ENCODE results near the gene JPH2.

Gene JPH2

DNA sequence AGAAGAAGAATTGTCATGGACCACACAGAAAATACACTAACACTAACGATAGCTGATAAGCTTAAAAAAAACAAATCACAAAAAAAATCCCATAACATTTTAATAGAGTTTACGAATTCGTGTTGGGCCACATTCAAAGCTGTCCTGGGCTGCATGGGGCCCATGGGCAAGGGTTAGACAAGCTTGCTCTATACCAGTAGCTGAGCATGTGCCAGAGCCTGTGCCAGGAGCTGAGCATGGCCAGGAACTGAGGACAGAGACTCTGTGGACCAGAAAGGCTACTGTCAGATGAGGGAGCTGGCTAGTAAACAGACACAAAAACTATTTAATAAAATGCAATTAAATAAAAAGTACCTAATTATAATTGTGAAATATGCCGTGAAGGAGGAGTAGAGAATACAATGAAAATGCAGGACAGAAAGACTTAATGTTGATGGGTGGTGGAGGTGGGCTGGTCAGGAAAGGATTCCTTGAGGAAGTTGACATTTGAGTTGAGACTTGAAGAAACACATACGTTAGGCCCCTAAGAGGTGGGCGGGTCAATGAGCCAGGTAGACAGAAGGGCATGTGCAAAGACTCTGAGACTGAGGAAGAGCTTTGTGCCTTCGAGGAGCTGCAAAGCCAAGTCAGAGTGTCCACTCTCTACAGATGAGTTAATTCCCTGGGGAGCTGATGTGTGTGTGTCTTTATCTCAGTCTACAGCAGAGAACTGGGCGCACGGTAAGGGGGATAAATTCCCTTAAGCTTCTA, 66.1 kb downstream of the JPH2 start:
- no peak for DNase-seq

DNA sequence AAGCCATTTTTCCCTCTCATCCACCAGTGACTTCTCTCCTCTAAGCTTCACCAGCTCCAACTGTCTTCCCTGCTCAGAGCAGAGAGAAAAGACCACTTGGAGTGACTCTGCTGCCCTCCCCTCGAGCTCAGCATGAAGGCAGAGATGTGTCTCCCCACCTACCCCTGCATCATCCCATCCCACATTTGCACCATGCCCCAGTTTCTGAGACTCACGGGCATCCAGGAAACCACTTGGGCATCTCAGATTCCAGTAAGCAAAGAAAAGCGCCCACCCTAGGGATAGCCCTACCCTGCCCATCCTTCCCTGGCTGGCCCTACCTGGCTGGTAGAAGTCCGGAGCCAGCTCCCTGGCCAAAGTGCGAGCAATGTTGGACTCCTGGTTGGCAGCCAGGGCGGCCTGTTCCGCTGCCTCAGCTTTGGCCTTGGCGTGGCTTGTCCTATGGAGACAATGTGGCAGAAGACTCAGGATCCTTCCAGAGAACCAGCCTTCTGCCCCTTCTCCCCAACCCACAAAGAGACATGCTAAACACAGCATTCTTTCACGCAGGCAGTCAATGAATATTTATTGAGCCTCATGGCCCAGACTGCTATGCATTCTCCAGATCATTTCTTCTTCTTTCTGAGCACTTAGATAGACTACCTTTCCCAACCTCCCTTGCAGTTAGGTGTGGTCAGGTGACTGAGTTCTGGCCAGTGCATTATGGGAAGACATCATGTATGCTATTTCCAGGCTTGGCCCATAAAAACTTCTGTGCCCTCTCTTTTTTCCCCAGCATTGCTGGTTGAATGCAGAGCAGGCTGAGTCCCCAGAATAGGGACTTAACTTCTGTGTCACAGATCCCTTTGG, 68.6 kb downstream of the JPH2 start:
- no peak for DNase-seq

DNA sequence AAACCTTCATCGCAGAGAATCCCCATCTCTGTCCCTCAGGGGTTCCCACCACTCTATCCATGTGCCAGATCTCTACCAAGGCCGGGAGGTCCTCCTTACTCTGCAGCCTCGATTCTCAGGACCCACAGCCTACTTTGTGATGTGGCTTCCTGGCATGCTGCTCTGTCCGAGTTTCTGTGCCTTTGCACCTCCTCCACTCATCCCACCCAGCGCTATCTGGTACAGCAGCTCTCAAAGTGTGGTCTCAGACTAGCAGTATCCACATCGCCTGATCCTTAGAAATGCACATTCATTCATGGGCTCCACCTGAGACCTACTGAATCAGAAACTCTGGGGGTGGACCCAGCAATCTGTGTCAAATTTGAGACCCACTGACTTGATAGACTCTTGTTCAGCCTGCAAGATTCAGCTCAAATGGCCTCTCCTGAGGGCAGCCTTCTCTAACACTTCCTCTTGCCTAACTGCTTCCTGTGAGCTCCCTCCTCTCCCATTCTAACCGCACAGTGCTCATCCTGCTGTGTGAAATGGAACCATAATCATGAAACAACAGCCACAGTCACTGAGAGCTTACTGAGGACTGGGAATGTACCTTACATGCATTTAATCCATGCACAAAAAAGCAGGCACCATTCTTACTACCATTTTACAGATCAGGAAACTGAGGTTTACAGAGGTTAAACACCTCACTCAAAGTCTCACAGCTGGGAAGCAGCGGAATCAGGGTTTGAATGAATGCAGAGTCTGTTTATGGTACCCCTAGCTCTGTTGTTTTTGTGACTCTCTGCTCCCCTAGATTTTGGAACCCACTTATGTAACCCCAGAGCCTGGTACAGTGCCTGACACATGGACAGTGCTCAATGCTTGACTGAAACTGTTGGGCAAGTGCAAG, 69.4 kb downstream of the JPH2 start:
- DNase-seq = no peak

DNA sequence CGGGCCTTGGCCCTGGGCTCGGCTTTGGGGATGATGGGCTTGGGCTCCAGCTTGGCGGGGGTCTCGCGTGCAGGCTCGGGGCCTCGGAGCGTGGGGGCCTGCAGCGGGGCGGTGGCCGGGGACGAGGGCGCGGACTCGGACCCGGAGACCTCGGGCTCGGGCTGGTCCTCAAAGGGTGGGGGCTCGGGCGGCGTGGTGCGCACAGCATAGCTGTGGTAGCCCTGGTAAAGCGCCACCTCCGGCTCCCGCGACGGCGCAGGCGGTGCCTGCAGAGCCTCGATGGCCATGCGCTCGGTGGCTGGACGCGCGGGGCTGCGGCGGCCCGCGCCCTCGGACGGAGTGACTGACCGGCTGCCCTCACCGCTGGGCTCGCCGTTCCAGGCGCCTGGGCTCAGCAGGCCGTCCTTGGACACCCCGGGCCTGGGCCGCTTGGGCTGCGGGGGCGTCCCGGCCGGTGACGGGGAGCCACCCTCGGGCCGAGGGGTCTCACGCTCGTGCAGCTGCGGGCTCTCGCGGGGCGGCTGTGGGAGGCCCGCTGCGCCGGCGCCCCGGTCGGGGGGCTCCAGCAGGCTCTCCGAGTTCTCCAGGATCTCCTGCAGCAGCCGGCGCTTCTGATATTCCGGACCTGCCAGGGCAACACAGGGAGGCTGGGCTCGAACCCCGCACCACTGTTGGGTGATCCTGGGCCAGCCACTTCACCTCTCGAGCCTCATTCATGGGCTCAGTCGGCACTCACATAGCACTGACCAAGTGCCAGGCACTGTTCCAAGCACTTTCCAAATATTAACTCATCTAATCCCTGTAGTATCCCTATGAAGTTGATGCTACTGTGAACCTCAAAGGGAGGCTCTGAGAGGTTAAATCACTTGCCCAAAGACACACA, 71.0 kb downstream of the JPH2 start:
- no peak for DNase-seq

DNA sequence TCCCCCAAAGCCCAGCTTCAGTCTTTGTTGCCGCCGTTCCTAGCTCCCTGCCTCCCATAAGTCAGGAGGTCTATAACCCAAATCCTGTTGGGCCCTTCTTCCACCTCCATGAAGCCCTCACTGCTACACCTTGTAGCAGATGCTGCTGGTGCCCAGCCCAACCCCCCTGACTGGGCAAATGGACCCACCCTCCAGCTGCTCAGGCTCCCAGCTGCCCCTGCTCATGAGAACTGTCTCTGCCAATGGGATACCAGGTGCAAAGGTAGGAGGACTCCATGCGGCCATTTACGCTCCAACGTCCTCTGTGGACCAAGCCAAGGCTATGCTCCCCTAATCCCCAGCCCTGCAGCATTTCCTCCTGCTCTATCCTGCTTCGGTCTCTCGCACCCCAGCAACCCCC, 71.8 kb downstream of the JPH2 start:
- no peak for DNase-seq

DNA sequence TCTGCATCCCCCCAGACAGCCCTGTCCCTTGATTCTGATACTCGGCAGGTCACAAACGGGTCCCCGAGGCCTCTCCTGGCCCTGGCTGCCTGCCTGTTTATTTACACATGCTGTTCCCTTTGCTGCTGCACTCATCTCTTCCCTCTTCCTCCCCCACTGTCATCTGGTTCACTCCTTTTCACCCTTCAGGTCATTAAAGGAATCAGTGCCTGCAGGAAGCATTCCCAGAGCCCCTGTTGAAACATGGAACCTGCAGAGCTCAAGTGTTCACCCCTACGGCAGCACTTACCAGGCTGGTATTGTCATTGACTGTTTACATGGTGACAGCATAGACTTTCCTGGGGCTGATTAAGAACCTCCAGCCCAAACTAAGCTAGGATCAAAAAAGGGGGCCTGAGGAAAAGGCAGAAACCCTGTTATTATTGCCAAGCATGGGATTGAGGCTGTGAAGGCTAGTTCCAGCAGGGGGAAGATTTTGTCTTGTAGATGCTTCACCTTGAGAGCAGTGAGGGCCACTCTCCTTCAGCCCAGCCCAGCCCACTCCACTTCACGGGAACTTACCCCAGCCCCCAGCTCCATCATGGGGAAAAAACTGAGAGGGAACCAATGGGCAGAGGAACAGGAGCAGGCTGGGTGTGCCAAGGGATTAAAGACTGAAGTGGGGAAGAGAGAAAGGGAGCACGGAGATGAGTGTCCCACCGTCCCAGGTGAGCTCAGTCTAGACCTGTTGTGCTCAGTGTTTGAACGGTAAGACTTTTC, 73.2 kb downstream of the JPH2 start:
- no peak for DNase-seq

DNA sequence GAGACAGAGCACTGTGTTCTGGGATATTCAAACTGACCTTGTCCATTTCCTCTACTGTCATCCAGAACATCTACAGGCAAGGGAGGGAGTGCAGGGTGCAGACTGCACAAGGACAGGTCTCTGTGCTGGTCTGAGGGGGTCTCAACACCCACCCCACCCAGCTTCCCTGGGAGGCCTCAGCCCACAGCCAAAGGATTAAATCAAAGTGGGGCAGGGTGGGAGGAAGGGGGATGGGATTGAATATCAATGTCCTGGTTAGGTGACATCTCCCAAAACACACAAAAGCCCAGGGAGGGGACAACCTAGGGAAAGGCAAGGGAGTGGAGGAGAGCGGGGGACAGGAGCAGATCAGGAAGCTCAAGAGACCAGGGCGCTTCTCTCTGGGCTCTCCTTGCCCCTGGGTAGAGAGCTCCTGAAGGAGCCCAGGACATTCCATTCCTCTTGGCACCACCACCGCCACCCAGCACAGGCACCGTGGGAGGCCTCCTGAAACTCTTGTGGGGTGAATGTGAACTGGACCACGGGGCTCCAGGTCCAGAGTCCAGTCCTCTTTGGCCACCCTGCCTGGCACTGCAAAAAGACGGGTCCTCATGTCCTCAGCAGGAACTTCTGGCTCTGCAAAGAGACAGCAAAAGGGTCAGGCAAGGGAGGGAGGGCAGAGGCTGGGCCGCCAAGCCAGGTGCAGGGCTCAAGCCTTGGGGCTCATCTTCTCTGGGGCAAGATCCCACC, 73.9 kb downstream of the JPH2 start:
- no peak for DNase-seq

DNA sequence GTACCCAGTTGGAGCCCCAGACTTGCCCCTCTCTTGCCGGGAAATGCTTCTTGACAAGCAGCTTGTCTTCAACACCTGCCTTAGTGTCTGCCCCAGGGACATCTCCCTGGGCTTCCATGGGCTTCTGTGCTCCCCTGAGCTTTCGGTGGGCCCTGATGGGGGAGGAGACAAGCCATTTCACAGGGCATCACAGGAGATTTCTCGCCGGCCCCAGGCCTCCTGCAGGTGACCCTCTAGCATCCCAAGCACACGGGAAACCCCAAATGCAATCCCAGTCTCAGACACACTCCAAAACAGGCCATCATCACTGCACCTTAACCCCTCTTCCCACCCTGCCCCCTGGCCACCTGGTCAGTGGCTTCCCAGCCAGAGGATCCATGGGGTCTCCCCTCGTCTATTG, 74.5 kb downstream of the JPH2 start:
- no peak for DNase-seq

DNA sequence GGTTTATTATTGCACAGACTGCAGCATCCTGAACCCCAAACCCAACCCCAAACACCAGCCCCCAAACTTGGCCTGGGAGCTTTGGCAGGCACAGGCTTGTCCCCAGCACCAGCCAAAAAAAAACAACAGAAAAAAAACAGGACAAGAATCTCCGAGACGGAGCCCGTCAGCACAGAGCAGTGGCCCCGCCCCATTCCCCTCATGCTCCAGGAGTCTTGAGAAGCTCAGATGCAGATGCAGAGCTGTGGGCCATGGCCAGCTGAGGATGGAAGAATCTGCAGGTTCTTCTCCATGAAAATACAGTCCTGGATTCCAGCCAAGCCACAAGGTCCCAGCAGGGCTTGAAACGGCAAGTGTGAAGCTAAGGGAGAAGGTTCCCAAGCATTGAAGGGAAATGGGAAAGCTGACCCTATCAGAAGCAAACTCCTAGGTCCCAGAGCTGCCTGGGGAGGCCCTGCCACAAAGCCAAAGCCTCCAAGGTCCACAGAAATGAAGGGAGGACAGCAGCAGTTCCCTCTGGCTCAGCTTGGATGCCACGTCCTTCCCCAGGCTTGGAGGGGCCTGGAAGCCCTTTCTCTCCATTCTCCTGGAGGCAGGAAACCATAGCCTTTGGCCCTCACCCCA, 75.2 kb downstream of the JPH2 start:
- DNase-seq = no peak

GRCh38 chr20:44110816-44111568, 76.0 kb downstream of the JPH2 start:
- DNase-seq = no peak

- DNase-seq = no peak
Measured at GRCh38 chr20:44109951-44110361, 77.0 kb downstream of the JPH2 start.

- no peak for DNase-seq
Measured at GRCh38 chr20:44106615-44107014, 80.4 kb downstream of the JPH2 start.

DNA sequence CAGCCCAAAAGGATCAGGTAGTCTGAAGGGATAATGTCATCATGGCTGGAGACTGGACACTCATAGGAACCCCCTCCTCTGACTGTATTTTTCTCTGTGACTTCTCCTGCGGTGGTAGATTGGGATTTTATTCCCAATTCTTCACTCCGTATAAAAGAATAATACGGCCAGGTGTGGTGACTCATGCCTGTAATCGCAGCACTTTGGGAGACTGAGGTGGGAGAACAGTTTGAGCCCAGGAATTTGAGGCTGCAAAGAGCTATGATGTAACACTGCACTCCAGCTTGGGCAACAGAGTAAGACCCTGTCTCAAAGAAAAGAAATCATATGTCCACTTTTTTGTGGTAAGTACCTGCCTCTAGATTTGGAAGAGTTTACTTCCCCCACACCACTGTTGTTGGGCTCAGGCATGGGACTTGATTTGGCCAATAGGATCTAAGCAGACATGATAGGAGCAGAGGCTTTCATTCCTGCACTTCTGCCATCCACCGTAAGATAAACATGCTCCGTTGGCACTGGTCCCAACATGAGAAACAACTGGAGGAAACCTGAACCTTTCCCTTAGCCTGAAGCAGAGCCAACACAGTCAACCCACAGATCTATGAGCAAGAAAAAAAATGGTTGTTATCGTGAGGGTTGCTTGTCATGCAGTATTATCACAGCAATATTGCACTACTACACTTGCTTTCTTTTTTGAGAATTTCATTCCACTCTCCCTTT, 82.0 kb downstream of the JPH2 start:
- DNase-seq = no peak

GRCh38 chr20:44102582-44102981, 84.4 kb downstream of the JPH2 start:
- no peak for DNase-seq

DNA sequence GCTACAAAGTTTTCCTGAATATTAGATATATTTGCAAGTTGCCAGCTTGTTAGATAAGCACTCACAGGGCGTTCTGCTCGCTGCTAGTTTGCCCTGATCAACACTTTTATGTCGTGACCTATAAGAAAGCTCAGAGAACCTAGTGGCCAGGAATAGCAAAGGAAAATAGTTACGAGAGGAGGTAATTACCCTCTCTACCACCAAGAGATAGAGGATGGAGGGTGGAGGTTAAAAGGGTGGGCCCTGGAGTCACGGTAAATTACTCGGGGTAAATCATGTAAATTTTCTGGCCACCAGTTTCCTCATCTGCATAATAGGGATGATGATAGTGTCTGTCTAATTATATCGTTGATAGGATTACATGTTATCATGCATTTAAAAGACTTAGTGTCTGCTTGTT, 87.2 kb downstream of the JPH2 start:
- no peak for DNase-seq

- no peak for DNase-seq
Measured at GRCh38 chr20:44098657-44099056, 88.3 kb downstream of the JPH2 start.

DNA sequence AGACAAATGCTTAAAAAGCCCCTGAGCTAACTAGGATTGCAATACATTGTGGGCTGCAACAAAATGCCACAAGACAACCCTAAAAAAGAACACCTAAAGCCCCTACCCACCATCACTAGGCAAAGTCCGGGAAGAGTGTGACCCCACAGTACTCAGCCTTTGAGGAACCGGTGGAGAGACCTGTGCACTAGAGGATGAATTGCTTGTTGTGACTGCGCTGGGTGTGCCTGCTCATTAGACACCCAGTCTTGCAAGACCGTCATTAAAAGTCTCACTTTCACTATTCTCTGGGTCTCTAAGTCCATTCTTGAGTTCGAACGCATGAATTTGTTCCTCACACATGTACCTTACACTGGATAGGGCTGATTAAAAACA, 88.7 kb downstream of the JPH2 start:
- DNase-seq = no peak

DNA sequence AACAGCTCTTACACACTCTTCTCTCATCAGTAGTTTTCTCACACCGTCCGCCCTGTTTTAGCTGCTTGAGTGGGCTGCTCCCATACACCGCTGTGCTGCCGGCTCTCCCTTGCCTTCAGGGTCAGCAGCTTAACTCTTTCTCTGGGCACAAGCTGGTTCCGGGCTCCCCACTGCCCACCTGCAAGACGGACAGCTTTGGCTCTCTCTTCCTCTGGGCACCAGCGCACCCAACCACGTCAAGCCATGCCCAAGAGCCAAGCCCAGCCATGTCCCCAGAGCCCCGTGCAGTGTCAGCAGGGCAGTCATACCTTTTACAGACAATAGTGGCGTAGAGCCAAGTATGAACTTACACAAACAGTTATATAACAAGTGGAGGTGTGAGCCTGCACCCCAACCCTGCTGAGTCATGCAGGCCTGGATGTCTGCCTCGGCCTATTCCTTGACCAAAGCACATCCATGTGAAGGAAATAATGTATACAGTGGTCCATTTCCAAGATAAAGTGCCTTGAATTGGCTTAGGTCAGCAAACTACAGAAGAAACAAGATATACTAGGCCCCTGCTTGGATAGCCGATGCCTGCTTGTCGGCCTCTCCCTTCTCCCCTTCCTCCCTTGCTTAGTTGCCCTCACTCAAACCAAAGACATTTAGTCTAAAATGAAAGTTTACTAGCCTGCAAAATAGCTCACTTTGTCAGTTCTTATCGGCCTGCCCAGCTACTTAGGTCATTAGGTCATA, 89.3 kb downstream of the JPH2 start:
- DNase-seq = no peak

All from CD4-positive, alpha-beta T cell treated with Interleukin-17A for 1 hour (primary cell).